ENCODE measurements around the gene NAPG. TPM values are rescaled to one million over a fixed set of nuclear protein-coding genes. Genes with fewer than 3 reads are reported as not detected.
A peak's percentile ranks its signal among the peaks of the same experiment; 100 is the strongest.
"Not testable (repeated sequence)": the region's sequence is repeated elsewhere in the genome, so short reads cannot be mapped to it uniquely, and the experiment has no call there.

NAPG gene
- 44.6 TPM for total RNA-seq

- DNase-seq (ENCODE audit: low spot score), result peak; percentile 91
These were observed at the start of gene NAPG for GRCh38 chr18:10525697-10526560. TSS of gene NAPG (plus strand) at chr18:10526027. CDS start at chr18:10526103, 76 bp downstream.

DNA sequence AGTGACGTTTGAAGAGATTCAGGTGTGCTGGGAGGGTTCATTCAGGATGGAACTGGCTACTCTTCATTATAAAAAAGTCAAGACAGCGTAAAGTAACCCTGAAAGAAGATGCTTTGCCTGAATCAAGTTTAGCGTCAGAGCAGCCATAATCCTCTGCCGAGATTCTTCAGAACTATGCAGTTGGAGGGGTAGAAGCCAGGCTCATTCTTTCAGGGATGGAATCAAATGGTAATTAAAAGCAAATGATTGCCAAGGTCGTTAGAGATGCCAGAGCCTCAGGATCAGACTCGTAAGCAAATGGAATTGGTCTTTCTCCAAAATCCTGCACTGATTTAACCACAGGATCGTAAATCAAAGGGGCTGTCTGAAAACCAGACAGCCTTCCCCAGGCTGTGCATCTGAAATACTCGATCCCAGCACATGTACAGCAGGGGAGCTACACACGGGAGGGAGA lies 49.5 kb upstream of the NAPG start:
- no peak for DNase-seq (ENCODE audit: low spot score)

DNA sequence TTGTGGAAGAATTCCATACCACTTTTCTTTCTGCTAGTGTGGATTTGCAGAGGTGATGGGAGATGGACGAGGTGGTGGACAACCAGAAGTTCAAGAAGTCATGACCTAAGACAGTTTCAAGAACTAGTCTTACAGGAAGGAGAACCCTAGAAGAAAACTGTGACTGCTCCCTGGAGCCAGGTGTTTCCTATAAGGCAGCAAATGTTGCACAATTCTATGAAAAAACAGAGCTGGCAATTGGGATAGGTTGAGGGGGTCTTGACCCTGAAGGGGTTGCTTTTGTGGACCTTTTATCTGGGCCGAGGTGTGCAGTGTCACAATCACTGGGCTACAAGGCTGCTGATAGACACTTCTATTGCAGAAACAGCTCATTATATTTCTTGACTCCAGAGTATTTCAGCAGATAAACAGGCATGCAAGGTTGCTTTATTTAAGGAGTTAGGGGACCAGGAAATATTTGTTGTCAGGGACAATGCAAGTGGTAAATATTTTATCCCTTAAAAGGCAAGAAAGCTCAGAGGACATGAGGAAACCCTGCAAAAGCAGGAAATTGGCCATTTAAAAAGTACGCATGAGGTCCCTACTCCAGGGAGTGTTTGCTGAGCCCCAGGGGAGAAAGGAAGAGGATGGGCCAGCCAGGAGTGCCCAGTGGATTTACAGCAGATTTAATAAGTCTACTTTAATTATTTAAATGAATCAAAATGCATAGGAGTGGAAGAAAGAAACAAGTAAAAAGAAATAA lies 48.5 kb upstream of the NAPG start:
- no peak for DNase-seq (ENCODE audit: low spot score)

DNA sequence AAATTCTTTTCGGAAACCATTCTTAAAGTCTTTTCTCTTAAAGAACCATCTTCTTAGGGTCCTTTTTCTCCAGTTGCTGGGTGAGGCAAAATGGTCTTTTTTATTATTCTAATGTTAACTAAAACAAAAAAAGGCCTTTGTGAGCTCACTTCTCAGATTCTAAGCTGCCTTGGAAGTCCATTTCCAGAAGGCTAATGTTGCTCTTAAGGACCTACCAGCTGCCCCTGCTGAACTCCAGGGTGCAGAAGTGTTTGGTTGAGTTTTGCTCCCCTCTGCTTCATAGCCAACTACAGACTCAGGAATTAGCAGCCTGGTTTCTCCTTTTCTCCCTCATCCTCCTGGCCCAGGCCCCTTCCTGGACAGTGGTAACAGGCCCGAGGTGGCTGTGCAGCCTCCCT lies 48.0 kb upstream of the NAPG start:
- DNase-seq (ENCODE audit: low spot score), result no peak

DNA sequence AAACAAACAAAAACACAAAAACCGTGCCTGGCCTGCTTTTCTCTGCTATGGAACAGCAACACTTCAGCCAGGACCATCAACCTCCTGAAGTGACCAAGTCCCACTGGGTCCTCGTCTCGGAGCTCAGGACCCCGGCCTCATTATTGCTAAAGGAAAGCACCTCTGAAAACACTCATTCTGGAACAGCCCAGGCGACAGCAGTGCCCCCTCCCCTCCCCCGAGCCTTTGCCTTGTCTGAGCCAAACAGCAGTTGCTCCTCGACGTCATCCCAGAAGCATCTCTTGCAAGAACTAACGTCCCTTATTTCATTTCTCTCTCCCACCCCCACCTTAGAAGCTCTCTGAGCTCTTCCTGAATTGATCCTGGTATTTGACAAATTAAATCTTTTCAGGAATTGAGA lies 44.0 kb upstream of the NAPG start:
- no peak for DNase-seq (ENCODE audit: low spot score)

- DNase-seq (ENCODE audit: low spot score), result no peak
These were observed 43.4 kb upstream of the NAPG start for GRCh38 chr18:10482363-10482984.

DNA sequence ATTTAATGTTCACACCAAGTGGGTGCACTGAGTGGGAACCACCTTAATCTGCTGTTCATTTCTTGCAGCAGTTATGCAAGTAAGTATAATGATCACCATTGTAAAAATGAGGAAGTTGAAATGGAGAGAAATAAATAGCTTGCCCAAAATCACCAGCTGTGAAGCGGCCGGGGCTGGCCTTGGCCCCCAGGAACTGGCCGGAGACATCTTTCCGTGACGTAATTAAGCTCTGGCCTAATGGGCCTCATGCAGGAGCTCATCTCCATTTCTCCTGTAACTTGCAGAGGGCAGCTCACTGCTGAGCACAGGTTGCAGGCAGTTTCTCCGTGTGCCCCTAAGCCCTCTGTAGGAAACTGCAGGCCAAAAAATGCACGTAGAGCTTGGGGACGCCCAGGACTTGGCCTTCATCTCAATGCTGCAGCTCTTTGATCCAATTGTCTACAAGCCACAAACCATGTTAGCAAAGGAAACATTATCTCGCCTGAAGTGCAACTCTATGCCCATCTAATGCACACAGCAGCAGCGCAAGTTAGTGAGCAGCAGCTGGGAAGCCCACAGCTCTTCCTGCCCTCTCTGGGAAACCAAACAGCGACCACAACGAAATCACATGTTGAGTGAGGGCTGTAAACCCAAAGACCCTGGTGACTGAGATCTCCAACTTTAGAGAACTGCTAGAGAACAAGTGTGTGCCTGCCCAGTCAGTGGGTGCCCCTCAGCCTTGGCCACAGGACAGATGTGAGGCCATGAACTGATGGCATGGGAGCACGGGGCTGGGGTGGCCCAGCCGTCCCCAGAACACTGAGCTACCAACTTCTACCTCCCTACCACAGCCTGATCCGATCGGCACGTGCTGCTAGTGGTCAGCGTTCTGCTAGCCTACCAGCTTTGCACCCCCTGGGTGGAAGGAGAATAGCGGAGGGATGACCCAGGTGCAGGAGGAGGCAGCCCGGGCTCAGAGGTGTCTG lies 42.6 kb upstream of the NAPG start:
- DNase-seq (ENCODE audit: low spot score), result peak; percentile 37

GRCh38 chr18:10485475-10485874 lies 40.4 kb upstream of the NAPG start:
- DNase-seq (ENCODE audit: low spot score), result no peak

- no peak for DNase-seq (ENCODE audit: low spot score)
These were observed 39.5 kb upstream of the NAPG start for GRCh38 chr18:10486362-10486761.

DNA sequence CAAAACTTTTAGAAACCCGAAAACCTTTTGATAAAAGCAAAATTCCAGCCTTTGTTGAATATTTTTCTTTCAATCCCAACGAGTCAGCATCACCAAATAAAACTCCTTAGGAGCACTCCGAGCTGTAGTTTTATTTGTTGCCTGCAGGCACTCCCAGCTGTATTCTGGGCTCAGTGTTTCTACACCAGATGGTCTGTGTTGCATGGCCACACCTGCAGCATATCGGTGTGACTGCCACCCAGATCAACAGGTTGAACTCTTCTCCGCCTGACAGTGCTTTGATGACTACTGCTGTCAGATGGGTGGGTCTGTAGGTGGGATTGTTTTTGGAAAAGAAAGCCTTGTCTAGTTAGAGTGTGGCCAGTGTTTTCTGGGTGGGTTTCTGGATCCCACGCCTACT lies 38.7 kb upstream of the NAPG start:
- DNase-seq (ENCODE audit: low spot score), result no peak

- no peak for DNase-seq (ENCODE audit: low spot score)
These were observed 37.8 kb upstream of the NAPG start for GRCh38 chr18:10488017-10488416.

DNA sequence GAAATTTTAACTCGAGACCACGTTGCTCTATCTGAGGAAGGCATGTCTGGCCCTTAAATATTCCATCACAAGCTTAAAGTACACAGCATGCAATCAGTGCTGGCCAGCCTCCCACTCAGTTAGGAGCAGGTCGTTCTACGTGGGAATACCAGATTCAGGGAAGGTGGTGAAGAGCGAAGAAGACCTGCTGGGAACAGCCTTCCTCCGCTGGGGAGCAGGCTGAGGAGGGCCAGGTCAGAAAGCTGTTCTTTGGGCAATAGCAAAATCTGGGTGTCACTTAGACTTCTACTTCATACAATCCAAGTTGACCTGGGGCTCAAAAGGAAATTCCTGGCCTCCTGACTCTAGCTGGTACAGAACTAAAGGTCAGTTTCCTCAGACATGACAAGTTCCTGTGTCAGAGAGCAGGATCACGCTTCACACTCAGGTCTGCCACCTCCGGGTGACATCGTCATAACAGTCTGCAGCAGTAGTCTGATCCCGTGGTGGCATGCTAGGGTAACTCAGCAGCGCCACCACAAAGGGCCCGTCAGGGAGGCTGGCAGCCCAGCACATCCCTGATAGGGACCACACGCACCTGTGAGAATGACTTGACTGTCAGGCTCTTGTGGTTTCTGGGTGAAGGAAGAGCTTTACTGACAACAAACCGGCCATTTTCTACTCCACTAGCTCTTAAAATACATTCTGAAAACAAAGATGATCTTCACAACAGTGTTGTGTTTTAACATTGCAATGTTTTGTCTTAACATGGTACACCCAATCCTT lies 35.2 kb upstream of the NAPG start:
- DNase-seq (ENCODE audit: low spot score), result peak; percentile 41

GRCh38 chr18:10495936-10496335 lies 29.9 kb upstream of the NAPG start:
- no peak for DNase-seq (ENCODE audit: low spot score)

- DNase-seq (ENCODE audit: low spot score), result no peak
These were observed 28.5 kb upstream of the NAPG start for GRCh38 chr18:10497206-10497749.

GRCh38 chr18:10499230-10499629 lies 26.6 kb upstream of the NAPG start:
- no peak for DNase-seq (ENCODE audit: low spot score)

DNA sequence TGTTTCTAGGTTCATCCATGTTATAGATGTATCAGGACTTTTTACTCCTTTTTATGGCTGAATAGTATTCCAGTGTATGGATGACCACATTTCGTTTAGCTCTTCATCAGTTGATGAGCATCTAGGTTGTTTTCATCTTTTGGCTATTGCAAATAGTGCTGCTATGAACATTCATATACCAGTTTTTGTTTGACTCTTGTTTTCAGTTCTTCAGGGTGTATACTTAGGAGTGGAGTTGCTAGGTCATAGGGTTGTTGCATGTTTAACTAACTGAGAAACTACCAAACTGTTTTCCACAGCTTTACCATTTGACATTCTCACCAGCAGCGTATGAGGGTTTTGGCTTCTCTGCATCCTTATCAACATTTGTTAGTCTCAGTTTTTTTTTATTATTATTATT lies 25.8 kb upstream of the NAPG start:
- no peak for DNase-seq (ENCODE audit: low spot score)

- no peak for DNase-seq (ENCODE audit: low spot score)
These were observed 21.1 kb upstream of the NAPG start for GRCh38 chr18:10504723-10505122.

GRCh38 chr18:10505892-10506291 lies 19.9 kb upstream of the NAPG start:
- not testable (repeated sequence) for DNase-seq (ENCODE audit: low spot score)

- DNase-seq (ENCODE audit: low spot score), result no peak
These were observed 17.2 kb upstream of the NAPG start for GRCh38 chr18:10508591-10508990.

- DNase-seq (ENCODE audit: low spot score), result no peak
These were observed 14.6 kb upstream of the NAPG start for GRCh38 chr18:10511236-10511635.
